Testis (tissue), 2 donors: Measurements from ENCODE around the gene HEG1.

Experiments
- POLR2A ChIP-seq: fragments of 450-650 bp; IDR thresholded peaks from one replicate; pipeline ENCODE4 v1.6.1; 2017; ENCODE audit warnings: antibody characterized with exemption, mild to moderate bottlenecking, moderate library complexity
- TF ChIP-seq, protein P1 (sequence below), 3 experiments: fragments of 450-650 bp in 2 of 3; fragments of 200-600 bp in 1 of 3; sonication (generic) in 1 of 3; IDR thresholded peaks; one replicate each; pipeline ENCODE4 v1.5.1; 2016 to 2019; ENCODE audit warnings: antibody characterized with exemption in 3 of 3, mild to moderate bottlenecking in 2 of 3, moderate library complexity in 1 of 3

DNA sequence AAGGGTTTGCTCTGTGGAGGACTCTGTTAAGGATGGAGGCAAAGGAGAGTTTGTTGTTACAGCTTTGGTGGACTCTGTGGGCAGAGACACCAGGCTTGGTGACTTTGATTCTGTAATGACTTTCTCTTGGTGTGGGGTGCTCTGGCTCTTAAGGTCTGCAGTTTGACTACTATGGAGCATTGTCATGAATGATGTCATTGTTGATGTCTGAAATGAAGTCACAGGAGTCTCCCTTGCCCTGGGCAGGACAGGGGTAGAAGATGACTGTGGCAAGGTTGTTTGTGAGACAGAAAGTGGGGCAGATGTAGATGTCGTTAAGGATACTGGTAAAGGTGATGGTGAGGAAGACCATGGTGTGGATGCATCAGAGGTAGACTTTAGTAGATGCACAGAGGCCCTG is 42.7 kb downstream of the HEG1 start:
- TF ChIP-seq, protein P1, sequence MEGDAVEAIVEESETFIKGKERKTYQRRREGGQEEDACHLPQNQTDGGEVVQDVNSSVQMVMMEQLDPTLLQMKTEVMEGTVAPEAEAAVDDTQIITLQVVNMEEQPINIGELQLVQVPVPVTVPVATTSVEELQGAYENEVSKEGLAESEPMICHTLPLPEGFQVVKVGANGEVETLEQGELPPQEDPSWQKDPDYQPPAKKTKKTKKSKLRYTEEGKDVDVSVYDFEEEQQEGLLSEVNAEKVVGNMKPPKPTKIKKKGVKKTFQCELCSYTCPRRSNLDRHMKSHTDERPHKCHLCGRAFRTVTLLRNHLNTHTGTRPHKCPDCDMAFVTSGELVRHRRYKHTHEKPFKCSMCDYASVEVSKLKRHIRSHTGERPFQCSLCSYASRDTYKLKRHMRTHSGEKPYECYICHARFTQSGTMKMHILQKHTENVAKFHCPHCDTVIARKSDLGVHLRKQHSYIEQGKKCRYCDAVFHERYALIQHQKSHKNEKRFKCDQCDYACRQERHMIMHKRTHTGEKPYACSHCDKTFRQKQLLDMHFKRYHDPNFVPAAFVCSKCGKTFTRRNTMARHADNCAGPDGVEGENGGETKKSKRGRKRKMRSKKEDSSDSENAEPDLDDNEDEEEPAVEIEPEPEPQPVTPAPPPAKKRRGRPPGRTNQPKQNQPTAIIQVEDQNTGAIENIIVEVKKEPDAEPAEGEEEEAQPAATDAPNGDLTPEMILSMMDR (IDR thresholded peaks at IDR 0.05): no peak
- no peak for TF ChIP-seq POLR2A
